Peyer's patch (tissue), 4 donors: Measurements from ENCODE around the gene TRIM67.

ENCODE experiments used
- CTCF ChIP-seq, 6 experiments: fragments of 450-650 bp in 4 of 6; fragments of 200-600 bp in 2 of 6; sonication (generic) in 1 of 6; IDR thresholded peaks; one replicate each; pipeline ENCODE4 v1.5.1; 2017 to 2019; ENCODE audit warnings: antibody characterized with exemption in 6 of 6, mild to moderate bottlenecking in 3 of 6, moderate library complexity in 1 of 6
- POLR2A ChIP-seq, 2 donors: fragments of 450-650 bp; IDR thresholded peaks; one replicate each; pipeline ENCODE4 v1.5.1; 2017; ENCODE audit warnings: antibody characterized with exemption in 2 of 2, mild to moderate bottlenecking in 2 of 2, moderate library complexity in 2 of 2

- TF ChIP-seq POLR2A (IDR thresholded peaks at IDR 0.05) (no peak), CTCF (IDR thresholded peaks at IDR 0.05) (no peak)
These were observed 56.2 kb downstream of the TRIM67 start for GRCh38 chr1:231218078-231218477.
